SKM-1 (cell line): ENCODE data around the gene NPAS1.
"Not testable (repeated sequence)": the region's sequence is repeated elsewhere in the genome, so short reads cannot be mapped to it uniquely, and the experiment has no call there.

Source experiments
- DNase-seq: peaks from one replicate; lab custom pipeline; 2025; ENCODE audit not compliant: unreplicated experiment; lab: John Stamatoyannopoulos, UW

NPAS1 gene

GRCh38 chr19:46988614-46989230, 30.9 kb upstream of the NPAS1 start:
- no peak for DNase-seq

GRCh38 chr19:46990991-46991676, 28.5 kb upstream of the NPAS1 start:
- no peak for DNase-seq

- DNase-seq, result no peak
Observed at GRCh38 chr19:46992699-46993535, 26.7 kb upstream of the NPAS1 start.

- DNase-seq, result no peak
Observed at GRCh38 chr19:46993622-46994021, 26.0 kb upstream of the NPAS1 start.

- no peak for DNase-seq
Observed at GRCh38 chr19:46994141-46994686, 25.4 kb upstream of the NPAS1 start.

GRCh38 chr19:46995492-46995891, 24.1 kb upstream of the NPAS1 start:
- DNase-seq, result no peak

GRCh38 chr19:46998445-46999125, 21.1 kb upstream of the NPAS1 start:
- DNase-seq, result no peak

GRCh38 chr19:46999377-46999776, 20.3 kb upstream of the NPAS1 start:
- DNase-seq, result no peak

- no peak for DNase-seq
Observed at GRCh38 chr19:46999878-47000277, 19.8 kb upstream of the NPAS1 start.

- DNase-seq, result no peak
Observed at GRCh38 chr19:47000373-47000772, 19.3 kb upstream of the NPAS1 start.

- no peak for DNase-seq
Observed at GRCh38 chr19:47001584-47001983, 18.1 kb upstream of the NPAS1 start.

GRCh38 chr19:47002106-47002766, 17.4 kb upstream of the NPAS1 start:
- DNase-seq, result no peak

- no peak for DNase-seq
Observed at GRCh38 chr19:47002853-47003610, 16.6 kb upstream of the NPAS1 start.

- no peak for DNase-seq
Observed at GRCh38 chr19:47003611-47004465, 15.8 kb upstream of the NPAS1 start.

GRCh38 chr19:47005164-47005641, 14.4 kb upstream of the NPAS1 start:
- no peak for DNase-seq

GRCh38 chr19:47005873-47006272, 13.8 kb upstream of the NPAS1 start:
- DNase-seq, result no peak

GRCh38 chr19:47006496-47006895, 13.1 kb upstream of the NPAS1 start:
- DNase-seq, result no peak

GRCh38 chr19:47010549-47010948, 9.1 kb upstream of the NPAS1 start:
- not testable (repeated sequence) for DNase-seq

GRCh38 chr19:47012617-47013016, 7.0 kb upstream of the NPAS1 start:
- no peak for DNase-seq
